NOMO-1 treated with dmso at 0.1 percent for 144 hours (cell line): ENCODE data around the gene DGKD.

ENCODE experiments used
- DNase-seq: peaks from one replicate; lab custom pipeline; 2025; ENCODE audit not compliant: unreplicated experiment; lab: John Stamatoyannopoulos, UW

The DGKD gene

GRCh38 chr2:233440314-233440713 lies 86.0 kb downstream of the DGKD start:
- no peak for DNase-seq

DNA sequence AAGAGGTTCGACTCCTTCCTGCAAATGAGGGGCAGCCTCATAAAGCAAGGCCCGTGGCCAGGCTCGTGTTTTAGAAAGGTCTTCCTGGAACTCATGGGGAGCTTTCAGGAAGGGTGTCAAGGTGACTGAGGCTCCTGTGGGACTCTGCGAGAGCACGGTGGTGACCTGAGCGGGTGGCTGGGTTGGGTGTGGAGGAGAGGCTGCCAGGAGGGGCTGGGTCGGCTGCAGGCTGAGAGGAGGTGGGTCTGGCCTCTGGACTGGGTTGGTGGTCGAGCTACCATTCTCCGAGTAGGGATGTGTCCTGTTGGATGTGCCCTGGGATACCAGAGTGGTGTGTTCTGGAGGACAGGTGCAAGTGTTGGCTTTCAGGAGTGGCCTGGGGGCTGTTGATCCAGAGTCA lies 86.4 kb downstream of the DGKD start:
- DNase-seq: no peak

GRCh38 chr2:233441161-233442027 lies 87.1 kb downstream of the DGKD start:
- DNase-seq: no peak

DNA sequence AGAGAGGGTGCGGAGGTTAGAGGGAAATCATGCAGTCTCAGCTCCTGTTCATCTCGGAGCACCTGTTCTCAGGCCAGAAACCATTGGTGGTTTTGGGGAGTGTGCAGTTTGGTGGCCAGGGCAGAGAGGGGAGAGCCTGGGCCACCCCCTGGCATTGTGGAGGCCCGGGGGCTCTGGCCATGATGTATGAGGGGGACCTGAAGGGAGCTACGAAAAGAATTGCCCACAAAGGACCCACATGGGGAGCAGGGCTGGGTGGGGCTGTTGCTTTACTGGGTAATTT lies 87.7 kb downstream of the DGKD start:
- DNase-seq: no peak

- DNase-seq: peak; percentile 40
Measured at GRCh38 chr2:233443511-233444183, 89.4 kb downstream of the DGKD start.

DNA sequence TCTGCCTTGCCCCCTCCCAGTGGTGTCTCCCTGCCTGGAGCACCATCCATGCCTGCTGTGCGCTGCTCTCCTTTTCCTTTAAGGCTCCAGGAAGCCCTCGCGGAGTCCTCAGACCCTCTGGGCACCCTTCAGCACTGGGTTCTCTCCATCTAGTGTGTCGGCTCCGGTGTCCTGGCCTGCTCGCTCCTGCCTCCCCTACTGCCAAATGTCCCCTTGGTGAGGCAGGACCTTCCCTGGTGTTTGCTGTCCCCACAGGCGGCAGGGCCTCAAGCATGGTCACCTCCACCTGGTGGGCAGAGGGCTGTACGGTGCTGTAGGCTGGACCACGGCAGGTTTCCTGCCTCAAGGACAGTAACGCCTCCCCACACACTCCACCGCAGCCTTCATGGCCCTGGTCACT lies 90.2 kb downstream of the DGKD start:
- no peak for DNase-seq

- no peak for DNase-seq
Measured at GRCh38 chr2:233445152-233445830, 91.0 kb downstream of the DGKD start.

- no peak for DNase-seq
Measured at GRCh38 chr2:233446121-233446520, 91.8 kb downstream of the DGKD start.

DNA sequence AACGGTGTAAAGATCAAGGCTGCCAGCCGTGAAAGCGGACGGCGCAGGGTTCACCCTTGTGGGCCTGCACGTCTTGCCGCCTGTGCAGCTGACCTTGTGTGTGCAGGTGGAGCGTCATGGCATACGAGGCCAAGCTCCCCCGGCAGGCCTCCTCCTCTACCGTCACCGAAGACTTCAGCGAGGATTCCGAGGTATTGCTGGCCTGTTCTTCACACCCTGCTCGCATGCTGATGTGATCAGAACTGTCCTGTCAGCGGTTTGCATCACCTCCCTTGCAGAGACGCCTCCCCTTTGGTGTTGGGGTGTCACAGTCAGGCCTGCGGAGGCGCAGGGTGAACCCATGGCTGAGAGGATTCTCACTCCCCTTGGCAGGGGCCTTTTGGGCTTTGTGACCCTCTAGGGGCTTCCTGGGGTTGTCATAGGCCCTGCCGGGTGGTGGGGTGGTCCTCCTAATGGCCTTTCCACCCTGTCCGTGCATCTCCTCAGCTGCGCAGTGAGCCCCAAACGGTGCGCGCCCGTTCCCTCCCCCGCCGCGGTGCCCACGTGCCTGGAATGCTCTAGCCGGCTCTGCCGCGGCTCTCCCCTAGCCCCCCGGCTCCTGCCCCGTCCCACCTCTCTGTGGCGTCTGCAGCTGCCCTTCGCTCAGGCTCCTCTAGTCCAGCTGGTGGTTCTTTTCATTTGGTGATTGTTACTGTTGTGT lies 92.5 kb downstream of the DGKD start:
- no peak for DNase-seq

- DNase-seq: no peak
Measured at GRCh38 chr2:233447506-233448219, 93.4 kb downstream of the DGKD start.

- no peak for DNase-seq
Measured at GRCh38 chr2:233448220-233448559, 93.9 kb downstream of the DGKD start.

- no peak for DNase-seq
Measured at GRCh38 chr2:233448575-233448974, 94.3 kb downstream of the DGKD start.

- no peak for DNase-seq
Measured at GRCh38 chr2:233449081-233449901, 95.0 kb downstream of the DGKD start.

- no peak for DNase-seq
Measured at GRCh38 chr2:233449921-233450863, 95.9 kb downstream of the DGKD start.

- DNase-seq: no peak
Measured at GRCh38 chr2:233450864-233451575, 96.7 kb downstream of the DGKD start.

DNA sequence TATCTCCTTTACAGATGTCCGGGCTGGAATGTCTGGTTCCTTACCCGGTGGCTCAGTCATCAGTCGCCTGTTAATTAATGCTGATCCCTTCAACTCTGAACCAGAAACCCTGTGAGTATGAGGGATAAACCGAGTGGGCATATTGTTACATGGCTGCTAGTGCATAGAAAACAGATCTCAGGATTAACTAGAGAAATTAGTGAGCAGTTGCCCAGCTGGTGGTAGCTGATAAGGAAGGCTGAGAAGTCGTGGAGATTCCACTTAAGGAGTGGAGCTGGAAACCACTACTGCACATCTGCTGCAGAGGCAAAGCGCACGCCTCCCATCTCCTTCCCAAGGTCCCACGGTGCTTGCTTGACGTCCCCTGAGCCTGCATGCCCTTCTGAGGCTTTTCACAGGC lies 97.7 kb downstream of the DGKD start:
- DNase-seq: no peak

DNA sequence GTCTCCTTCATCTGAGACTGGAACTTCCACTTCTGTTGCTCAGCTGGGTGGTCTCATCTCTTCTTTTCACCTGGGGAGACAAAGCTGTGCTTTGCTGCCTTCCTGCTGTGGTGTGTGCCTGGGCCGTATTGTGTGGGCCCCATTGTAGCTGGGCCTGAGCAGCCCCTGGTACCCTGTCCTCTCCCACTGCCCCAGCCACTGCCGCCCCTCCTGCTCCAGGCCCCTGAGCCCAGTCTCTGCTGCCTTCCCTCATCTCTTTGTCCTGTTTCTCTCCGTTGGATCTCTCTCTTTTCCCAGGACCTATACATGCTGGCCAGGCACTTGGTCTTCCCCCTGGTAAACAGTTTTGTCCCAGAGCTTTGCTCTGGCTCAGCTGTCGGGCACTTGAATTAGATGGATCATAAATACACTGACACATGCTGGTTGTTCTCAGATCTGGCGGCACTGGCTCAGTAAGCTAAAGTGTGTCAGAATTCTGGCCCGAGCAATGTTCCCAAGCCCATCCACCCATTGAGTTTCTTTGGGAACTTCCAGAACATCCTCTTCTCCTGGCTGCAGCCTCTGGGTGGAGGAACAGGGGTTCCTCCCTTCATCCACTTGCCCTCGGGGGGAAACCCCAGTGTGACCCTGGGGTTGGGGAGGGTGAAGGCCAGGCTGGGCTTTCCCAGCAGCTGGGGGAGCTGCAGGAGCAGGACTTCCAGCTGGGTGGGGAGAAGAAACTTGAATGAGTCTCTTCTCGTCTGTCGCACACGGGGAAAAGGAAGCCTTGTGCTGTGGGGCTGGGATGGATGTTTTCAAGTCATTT lies 99.0 kb downstream of the DGKD start:
- DNase-seq: no peak

DNA sequence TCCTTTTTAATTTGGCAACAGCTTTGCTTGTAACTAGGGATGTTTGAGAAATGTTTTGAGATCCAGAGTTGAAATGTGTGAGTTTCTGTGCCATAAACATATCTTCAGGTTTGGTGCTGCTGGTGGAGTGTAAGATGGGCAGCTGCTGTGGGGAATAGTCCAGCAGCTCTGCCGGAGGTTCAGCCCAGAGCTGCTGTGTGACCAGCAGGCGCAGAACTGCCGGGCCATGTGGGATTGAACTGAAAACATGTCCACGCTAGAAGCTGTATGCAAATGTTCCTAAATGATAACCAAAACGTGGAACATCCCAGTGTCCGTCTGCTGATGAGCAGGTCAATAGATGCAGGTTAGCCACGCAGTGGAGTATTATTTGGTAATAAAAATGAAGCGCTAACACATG lies 99.6 kb downstream of the DGKD start:
- no peak for DNase-seq
